Measurements from ENCODE around the gene CPEB4.

Gene CPEB4

GRCh38 chr5:173944511-173944910 lies 56.4 kb downstream of the CPEB4 start:
- no peak for DNase-seq (ENCODE audit: low read depth, low spot score)

- DNase-seq (ENCODE audit: low read depth, low spot score) = no peak
Observed at GRCh38 chr5:173945160-173945559, 57.0 kb downstream of the CPEB4 start.

GRCh38 chr5:173946323-173946722 lies 58.2 kb downstream of the CPEB4 start:
- DNase-seq (ENCODE audit: low read depth, low spot score) = no peak

GRCh38 chr5:173950829-173951228 lies 62.7 kb downstream of the CPEB4 start:
- no peak for DNase-seq (ENCODE audit: low read depth, low spot score)

- DNase-seq (ENCODE audit: low read depth, low spot score) = no peak
Observed at GRCh38 chr5:173953528-173954090, 65.5 kb downstream of the CPEB4 start.

GRCh38 chr5:173954671-173955521 lies 66.7 kb downstream of the CPEB4 start:
- no peak for DNase-seq (ENCODE audit: low read depth, low spot score)

GRCh38 chr5:173960986-173961385 lies 72.8 kb downstream of the CPEB4 start:
- no peak for DNase-seq (ENCODE audit: low read depth, low spot score)

GRCh38 chr5:173961418-173961817 lies 73.3 kb downstream of the CPEB4 start:
- DNase-seq (ENCODE audit: low read depth, low spot score) = no peak

GRCh38 chr5:173962436-173962972 lies 74.4 kb downstream of the CPEB4 start:
- no peak for DNase-seq (ENCODE audit: low read depth, low spot score)

- no peak for DNase-seq (ENCODE audit: low read depth, low spot score)
Observed at GRCh38 chr5:173963182-173963838, 75.2 kb downstream of the CPEB4 start.

GRCh38 chr5:173963867-173964441 lies 75.8 kb downstream of the CPEB4 start:
- peak; percentile 80 for DNase-seq (ENCODE audit: low read depth, low spot score)

GRCh38 chr5:173964506-173964905 lies 76.4 kb downstream of the CPEB4 start:
- DNase-seq (ENCODE audit: low read depth, low spot score) = no peak

GRCh38 chr5:173967241-173967640 lies 79.1 kb downstream of the CPEB4 start:
- no peak for DNase-seq (ENCODE audit: low read depth, low spot score)

- no peak for DNase-seq (ENCODE audit: low read depth, low spot score)
Observed at GRCh38 chr5:173968154-173968797, 80.1 kb downstream of the CPEB4 start.

- no peak for DNase-seq (ENCODE audit: low read depth, low spot score)
Observed at GRCh38 chr5:173969167-173970049, 81.3 kb downstream of the CPEB4 start.

- DNase-seq (ENCODE audit: low read depth, low spot score) = no peak
Observed at GRCh38 chr5:173970878-173971650, 82.9 kb downstream of the CPEB4 start.

- DNase-seq (ENCODE audit: low read depth, low spot score) = no peak
Observed at GRCh38 chr5:173971681-173972345, 83.7 kb downstream of the CPEB4 start.

GRCh38 chr5:173972607-173972924 lies 84.4 kb downstream of the CPEB4 start:
- DNase-seq (ENCODE audit: low read depth, low spot score) = no peak

- DNase-seq (ENCODE audit: low read depth, low spot score) = peak; percentile 71
Observed at GRCh38 chr5:173972925-173973615, 84.9 kb downstream of the CPEB4 start.

All from iPS DF 19.7 (cell line).